HG03139 (cell line): ENCODE data around the gene CSPG4.
A peak's percentile ranks its signal among the peaks of the same experiment; 100 is the strongest.
"Not testable (repeated sequence)": the region's sequence is repeated elsewhere in the genome, so short reads cannot be mapped to it uniquely, and the experiment has no call there.

Experiments used
- ATAC-seq: cut with Tn5 transposase; IDR thresholded peaks from one replicate; pipeline ENCODE4 v1.9.1; 2021; ENCODE audit not compliant: unreplicated experiment

CSPG4 gene

DNA sequence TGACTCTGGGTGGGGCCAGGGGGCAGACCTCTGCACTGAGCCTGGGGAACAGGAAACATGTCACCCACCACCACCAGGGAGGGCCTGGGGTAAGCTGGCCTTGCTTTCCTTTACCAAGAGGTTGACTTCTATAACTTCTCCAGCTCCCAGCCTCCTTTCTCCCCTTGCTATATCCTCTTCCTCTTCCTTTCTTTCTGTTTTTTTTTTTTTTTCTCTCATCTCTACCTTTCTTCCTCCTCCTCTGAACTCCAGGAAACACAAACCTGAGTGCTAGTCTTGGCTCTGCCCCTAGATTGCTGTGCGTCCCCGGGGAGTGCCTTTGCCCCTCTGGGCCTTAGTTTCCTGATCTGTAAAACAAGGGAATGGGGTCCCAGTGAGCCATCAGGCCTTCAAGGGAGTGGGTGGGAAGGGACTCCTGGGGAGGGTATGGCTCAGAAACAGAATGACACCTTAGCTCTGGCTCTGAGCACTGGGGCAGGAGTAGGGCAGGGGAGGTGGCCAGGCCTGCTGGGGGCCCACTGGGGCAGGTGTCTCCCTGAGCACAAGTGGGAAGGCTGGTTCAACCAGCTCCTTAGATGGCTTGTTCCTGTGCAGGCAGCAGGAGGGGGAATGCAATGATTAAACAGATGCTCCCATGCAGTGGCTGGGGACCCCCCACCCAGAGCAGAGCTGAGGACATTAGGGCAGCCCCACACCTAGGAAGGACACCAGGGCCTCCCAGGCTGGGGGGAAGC, 60.7 kb downstream of the CSPG4 start:
- ATAC-seq: no peak

DNA sequence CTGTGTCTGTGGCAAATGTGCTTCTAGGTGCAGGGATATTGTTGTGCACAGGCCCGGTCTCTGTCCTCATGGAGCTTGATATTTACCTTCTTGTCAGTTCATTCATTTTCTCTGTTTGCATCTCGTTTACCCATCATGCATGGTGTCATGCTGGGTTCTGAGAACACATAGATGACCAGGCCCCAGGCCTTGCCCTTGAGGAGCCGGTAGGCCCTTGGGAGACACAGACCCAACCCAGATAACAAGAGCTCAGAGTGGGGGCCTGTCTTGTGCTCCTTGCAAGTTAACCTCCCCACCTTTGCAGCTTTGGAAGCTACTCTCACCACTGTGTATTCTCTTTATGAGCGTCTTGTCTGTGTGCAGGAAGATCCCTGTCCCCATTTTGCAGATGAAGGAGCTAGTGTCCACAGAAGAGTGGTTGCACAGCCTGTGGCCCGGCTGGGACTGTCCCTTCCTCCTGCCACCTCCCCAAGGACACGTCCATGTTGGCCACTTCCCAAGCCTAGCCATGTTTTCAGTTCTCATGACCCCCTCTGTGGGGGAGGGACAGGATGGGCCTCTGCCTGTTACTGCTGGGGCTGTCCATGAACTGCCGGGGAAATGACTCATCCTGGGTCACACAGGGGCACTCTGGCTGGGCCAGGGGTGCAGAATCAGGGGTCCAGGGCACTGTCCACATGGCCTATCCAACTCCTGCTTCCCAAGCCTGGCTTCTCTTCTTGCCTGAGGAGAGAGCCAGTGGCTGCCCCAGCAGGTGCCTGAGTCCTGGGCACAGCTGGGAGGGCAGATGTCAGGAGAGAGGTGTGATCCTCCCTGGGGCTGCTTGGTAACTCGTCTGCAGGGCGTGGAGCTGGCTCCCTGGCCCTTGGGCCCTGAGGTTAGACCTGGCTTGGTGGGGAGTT, 61.5 kb downstream of the CSPG4 start:
- no peak for ATAC-seq

DNA sequence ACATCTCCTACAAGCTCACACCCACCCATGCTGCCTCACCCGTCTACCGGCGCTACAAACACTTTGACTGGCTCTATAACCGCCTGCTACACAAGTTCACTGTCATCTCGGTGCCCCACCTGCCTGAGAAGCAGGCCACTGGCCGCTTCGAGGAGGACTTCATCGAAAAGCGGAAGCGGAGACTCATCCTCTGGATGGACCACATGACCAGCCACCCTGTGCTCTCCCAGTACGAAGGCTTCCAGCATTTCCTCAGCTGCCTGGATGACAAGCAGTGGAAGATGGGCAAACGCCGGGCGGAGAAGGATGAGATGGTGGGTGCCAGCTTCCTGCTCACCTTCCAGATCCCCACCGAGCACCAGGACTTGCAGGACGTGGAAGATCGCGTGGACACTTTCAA, 62.8 kb downstream of the CSPG4 start:
- ATAC-seq: no peak

DNA sequence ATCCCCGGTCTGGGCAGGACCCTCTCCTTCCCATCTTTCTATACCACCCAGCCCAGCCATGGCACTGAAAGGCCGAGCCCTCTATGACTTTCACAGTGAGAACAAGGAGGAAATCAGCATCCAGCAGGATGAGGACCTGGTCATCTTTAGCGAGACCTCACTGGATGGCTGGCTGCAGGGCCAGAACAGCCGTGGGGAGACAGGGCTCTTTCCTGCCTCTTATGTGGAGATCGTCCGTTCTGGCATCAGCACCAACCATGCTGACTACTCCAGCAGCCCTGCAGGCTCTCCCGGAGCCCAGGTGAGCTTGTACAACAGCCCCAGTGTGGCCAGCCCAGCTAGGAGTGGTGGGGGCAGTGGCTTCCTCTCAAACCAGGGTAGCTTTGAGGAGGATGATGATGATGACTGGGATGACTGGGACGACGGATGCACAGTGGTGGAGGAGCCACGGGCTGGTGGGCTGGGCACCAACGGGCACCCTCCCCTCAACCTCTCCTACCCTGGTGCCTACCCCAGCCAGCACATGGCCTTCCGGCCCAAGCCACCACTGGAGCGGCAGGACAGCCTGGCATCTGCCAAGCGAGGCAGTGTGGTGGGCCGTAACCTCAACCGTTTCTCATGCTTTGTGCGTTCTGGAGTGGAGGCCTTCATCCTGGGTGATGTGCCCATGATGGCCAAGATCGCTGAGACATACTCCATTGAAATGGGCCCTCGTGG, 63.4 kb downstream of the CSPG4 start:
- ATAC-seq: no peak

DNA sequence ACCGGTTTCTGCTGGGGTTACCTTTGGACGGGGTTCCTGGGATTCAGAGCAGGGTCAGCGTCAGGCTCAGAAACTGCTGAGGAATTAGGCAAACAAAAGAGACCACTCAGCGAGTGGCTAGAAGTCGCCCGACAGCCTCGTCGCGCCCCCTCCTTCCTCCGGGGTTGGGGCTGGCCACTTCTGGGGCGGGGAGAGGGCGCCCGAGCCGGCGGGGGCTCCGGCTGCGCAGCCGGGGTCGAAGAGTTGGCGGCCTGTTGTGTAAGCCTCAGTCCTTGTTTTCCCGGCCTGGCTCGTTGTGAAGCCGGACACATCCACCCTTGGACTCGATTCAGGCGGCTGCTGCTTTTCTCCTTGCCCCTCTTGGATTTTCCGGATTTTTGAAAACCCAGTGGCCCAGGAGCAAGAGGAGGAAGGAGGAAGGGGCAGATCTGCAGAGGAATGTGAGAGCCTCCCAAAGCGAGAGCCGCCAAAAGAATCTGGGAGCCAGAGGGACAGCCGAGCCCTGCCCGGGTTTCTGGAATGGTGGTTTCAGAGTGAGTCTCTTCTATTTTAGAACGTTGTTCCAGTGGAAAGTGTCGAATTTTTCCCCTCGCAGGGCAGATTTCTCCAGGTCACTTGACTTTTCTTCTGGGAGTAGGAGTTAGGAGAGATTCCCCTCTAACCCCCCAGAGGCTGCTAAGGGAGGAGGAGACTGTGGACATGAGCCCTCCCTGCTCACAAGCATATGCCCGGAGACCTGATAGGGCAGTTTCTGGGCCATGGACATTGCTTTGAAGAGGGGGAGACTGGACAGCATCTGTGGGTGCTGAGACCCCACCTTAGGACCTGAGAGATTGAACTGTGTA, 64.3 kb downstream of the CSPG4 start:
- no peak for ATAC-seq

DNA sequence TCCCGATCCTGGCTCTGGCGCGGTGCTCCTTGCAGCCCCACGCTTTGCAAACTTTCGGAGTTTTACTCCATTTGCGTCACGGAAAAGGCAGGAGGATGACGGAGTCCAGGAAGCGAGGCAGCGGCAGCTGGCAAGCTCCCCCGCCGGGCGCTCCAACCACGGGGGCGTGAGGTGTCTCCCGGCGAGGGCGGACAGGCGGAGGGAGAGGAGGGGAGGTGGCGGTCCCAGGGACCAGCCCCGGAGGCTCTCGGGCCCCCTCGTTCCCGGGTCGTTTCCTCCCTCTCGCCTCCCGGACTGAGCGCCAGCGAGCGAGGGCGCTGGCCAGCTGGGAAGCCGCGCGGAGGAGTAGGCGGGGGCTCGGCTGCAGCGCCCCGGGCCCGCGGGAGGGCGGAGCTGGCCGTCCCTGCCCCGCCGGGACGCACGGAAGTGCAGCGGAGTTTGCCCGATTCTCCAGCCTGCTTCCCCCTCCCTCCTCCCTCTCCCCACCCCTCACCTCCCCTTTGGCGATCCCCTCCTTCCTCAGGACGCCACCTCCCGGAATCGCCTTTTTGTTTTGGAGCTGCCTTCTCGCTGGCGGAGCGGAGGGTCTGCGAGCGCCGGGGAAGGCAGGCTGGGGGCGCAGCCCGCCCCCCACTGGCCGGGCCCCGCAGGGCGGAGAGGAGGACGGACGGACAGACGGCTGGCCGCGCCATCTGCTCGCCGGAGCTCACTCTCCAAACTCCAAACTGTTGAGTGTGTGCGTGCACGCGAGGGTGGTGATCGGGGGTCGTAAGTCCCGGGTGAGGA, 65.1 kb downstream of the CSPG4 start, which contains the start of gene SNX33:
Gene SNX33 (plus strand): TSS at position 543 of the 786 bp plus-strand sequence. CDS start 1,191 bp downstream, outside the sequence.
- ATAC-seq: no peak

DNA sequence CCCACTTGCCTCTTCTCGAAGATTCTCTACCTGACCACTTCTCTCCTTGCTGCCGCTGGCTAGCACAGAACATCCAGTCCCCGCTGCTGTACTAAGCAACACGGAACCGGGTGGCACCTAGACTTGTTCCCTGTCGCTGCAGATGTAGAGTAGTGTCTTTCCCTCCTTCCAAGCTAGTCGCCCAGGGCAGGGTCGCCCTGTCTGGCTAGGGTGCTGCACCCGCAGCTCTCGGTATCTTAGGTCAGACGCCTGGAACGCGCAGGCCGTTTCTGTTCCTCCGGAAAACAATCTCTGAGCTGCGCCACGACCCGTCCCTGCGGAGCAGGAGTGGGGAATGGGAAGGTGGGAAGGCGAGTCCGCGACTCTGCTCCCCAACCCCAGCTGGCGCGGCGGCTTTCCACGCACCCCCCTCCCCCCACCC, 65.7 kb downstream of the CSPG4 start:
- no peak for ATAC-seq

DNA sequence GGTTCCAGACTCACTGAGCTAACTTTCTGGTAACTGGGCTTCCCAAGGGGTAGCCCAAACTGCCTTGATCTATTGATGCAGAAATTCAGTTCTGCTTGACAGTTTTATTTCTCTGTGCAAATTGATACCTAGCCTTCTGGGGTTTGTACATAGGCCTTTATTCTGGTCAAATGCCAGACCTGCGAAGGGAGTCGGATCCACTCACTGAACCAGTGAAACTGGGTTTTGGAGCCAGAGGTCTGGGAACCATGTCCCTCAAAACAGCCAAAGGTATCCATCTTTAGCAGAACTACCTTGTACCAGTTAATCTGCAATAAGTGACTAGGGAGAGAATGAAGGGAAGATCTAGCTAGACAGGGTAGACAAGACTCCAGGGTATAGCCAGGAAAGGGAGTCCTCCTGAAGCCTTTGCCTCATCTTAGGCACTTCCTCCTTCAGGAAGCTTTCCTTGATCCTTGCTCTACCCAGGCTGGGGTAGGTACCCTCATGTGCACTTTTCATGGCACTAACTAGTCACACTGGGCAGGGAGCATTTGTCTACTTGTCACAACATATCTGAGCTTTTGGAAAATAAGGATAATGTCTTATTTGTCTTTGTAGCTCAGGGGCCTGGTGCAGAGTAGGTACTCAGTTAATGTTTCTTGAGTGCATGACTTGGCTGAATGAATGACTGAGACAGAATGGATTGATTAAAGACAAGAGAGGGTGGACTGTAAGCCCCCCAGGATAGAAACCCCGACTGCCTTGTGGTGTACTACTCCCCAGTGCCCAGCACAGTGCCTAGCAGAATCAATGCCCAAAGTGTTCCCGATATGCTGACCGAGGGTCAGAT, 66.3 kb downstream of the CSPG4 start:
- ATAC-seq: no peak

DNA sequence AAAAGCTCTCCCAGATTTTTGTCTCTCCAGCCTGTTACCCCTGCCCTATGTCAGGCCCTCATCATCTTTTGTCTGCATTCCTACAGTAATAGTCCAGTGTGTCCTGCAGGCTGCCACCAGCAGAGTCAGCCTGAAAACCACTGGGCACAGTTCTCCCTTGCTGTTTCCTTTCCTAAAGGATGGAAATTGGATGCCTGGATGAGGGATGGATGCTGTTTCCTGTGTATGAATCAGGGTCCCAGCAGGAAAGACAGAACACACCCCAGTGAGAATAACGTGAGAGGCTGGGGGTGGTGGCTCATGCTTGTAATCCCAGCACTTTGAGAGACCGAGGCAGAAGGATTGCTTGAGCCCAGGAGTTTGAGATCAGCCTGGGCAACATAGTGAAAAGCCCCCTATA, 68.3 kb downstream of the CSPG4 start:
- no peak for ATAC-seq

DNA sequence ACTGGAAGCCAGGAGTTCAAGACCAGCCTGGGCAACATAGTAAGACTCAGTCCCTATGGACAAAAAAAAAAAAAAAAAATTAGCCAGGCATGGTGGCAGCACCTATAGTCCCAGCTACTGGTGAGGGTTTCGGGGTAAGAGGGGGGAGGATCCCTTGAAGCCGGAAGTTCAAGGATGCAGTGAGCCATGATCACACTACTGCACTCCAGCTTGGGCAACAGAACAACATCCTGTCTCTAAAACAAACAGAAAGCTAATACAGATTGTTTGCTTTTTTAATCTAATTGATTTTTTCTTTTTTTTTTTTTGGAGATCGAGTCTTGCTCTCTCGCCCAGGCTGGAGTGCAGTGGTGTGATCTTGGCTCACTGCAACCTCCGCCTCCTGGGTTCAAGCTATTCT, 71.0 kb downstream of the CSPG4 start:
- ATAC-seq: no peak

DNA sequence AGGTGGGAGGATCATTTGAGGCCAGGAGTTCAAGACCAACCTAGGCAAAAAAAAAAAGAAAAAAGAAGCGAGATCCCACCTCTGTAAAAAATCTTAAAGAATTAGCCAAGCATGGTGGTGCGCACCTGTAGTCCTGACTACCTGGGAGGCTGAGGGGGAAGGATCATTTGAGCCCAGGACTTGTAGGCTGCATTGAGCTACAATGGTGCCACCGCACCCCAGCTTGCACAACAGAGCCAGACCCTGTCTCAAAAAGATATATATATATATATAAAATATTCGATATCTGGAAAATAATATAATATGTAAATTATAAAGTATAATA, 71.5 kb downstream of the CSPG4 start:
- ATAC-seq: no peak

DNA sequence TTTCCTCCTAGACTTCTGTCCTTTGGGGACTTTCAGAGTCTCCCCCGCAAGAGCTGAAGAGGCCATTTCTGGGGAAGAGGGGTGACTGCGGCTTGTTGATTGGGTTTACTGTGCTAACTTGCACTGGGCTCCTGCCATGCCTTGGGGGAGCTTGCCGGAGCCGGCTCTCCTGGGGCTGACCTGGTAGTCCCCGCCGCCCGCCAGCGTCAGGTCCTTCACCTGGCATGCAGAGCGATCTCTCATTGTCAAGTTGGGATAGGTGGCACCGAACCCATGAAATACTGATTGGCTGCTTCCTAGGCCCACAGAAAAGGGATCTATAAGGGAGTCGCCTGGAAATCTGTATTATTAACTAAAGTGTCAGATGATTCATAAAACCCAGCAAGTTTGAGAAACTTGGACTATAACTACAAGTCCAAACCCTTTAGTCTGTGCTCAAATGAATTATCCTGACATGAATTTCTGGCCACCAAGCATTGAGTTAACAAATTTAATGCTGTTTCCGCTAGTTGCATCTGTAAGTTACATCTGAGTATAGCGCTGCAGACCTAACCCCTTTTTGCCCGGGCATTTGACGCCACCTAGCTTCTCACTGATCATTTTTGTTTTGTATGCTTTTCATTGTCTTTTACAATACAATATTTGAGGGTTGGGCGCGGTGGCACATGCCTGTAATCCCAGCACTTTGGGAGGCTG, 72.0 kb downstream of the CSPG4 start:
- peak; percentile 18 for ATAC-seq

DNA sequence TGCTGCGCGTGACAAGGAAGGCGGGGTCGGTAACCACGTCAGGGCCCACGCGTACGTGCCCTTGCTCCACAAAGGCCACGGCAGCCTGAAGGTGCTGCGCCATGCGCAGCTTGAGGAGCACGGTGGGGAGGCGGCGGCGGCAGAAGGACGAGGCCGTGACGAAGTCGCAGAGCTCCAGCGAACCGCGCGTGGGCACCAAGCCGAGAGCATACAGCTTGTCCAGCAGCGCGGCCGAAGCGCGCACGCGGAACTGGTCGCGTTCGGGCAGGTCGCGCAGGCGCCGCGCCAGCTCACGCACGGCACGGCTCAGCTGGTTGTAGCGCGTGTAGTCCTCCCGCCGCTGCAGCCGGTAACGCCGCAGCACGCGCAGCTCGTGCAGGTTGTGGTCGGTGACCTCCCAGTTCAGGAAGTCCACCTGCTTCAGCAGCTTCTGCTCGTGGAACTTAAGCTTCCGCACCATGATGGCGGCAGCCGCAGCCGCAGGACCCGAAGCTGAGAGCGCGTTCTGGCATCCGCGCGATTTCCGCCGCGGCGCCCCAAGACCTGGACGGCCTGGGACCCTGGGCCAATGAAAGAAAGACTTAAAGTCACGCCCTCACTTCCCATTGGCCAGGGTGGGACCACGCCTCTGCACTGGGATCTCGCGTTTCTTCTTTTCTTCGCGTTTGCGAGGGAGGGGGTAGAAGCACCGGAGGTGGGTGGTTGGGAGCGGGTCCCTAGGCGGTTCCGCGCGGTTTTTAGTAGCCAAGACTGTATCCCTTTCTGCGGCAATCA, 72.8 kb downstream of the CSPG4 start, which contains the start of gene IMP3:
Gene IMP3 (minus strand): TSS at position 516 of the 774 bp plus-strand sequence. CDS start 56 bp downstream, at position 460.
- ATAC-seq: peak; percentile 90

DNA sequence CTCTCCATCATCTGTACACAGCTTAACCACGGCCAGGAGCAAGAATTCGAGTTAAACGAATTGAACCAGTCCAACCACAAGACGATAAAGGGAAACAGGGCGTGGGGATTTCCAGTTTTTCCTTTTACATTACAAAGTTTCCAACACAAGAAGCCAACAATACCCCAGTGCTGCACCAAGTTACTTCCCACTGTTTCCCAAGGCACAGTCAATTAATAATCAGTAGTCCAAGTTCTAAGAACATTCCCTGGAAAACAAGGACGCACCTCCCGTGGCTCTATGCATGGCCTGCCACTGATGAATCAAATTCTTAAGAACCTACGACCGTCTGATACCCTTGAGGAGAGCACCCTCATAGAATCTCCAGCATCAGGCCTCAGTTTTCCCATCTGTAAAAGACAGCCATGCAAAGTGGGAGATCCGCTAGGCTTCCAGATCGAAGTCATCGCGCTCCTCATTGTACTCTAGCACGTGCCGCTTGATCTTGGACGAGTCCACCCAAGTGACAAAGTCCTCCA, 73.4 kb downstream of the CSPG4 start:
- ATAC-seq: no peak

DNA sequence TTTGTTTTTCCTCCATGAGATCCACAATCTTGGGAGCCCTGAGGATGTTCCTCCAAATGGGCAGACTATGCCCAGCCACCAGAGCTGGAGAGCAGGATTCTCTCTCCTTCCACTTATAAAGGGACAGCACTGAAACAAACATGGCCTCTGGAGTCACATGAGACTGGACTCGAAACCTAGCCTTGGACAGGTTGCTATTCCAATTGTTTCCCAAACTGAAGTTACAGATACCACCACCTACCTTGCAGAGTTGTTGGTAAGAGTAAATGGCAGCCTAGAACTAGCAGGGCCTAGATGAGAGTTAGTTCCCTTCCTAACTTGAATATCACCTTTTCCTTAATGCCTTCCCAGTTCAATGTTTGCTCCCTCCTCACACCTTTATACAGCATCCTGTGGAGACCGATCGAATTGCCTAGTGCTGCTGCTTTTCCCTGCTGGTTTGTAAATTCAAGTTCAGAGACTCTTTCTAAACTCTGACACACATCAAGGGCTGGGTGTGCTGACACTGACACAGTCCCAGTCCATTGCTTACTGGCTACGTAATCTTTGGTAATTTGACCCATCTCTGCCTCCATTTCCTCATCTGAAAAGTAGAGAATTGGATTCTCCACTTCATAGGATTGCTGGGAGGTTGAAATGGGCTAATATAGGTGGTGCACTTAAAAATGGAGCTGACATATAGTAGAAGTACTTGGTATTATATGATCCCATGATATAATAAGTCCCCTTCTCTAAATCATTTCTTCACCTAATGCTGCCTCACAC, 75.2 kb downstream of the CSPG4 start:
- no peak for ATAC-seq

DNA sequence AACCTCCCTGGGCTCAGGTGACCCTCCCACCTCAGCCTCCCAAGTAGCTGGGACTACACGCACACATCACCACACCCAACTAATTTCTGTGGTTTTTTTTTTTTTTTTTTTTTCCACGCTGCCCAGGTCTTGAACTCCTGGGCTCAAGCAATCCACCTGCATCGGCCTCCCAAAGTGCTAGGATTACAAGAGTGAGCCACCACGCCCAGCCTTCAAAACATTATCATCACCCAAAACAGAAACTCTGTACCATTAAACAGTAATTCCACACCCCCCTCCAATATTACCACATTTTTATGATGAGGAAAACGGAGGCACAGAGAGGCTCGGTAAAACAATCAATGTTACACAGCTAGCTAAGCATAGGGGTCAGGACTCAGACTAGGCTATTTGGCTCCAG, 76.6 kb downstream of the CSPG4 start:
- no peak for ATAC-seq

DNA sequence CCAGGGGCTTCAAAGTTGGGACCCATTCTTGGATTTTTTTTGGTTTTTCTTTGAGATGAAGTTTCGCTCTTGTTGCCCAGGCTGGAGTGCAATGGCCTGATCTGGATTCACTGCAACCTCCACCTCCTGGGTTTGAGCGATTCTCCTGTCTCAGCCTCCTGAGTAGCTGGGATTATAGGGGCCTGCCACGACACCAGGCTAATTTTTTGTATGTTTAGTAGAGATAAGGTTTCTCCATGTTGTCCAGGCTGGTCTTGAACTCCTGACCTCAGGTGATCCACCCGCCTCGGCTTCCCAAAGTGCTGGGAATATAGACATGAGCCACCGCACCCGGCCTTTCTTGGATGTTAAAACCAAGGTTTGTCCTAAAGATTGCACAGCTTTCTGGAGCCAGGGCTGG, 78.7 kb downstream of the CSPG4 start:
- not testable (repeated sequence) for ATAC-seq
